ENCODE measurements around the gene SURF1.

DNA sequence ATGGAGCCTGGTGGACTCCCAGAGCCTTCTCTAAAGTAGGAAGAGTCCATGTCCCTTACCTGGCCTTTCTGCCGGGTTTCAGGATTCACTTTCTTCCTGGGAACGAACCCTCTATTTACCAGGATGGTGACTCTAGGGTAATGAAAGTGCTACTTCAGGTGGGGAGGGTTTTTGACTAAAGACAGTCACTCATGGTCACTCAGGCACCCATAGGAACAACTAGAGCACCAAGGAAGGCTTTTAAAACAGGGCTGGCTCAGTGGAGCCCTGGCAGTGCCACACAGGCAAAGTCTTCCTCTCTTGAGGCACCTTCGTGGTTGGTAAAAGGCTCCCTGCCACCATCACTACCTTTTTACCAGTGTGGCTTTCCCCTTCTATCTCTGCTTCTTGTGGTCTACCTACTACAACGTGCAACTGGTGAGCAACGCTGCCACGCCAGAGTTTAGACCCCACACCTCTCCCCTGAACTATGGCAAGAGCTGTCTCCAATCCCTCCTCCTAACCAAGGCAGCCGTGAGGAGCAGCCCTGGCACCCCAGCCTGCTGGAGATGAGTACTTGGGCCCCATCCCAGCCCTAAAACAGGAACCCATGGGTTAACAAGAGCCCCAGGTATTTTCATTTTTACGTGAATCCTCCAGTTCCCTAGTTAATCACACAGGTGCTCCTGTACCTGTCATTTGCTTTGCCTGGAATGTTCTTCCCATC lies 3.5 kb downstream of the SURF1 start:
- TF ChIP-seq, protein P1, sequence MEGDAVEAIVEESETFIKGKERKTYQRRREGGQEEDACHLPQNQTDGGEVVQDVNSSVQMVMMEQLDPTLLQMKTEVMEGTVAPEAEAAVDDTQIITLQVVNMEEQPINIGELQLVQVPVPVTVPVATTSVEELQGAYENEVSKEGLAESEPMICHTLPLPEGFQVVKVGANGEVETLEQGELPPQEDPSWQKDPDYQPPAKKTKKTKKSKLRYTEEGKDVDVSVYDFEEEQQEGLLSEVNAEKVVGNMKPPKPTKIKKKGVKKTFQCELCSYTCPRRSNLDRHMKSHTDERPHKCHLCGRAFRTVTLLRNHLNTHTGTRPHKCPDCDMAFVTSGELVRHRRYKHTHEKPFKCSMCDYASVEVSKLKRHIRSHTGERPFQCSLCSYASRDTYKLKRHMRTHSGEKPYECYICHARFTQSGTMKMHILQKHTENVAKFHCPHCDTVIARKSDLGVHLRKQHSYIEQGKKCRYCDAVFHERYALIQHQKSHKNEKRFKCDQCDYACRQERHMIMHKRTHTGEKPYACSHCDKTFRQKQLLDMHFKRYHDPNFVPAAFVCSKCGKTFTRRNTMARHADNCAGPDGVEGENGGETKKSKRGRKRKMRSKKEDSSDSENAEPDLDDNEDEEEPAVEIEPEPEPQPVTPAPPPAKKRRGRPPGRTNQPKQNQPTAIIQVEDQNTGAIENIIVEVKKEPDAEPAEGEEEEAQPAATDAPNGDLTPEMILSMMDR (IDR thresholded peaks at IDR 0.05): no peak
- TF ChIP-seq EP300 (IDR thresholded peaks at IDR 0.05) (no peak), POLR2A (IDR thresholded peaks at IDR 0.05; ENCODE audit: low read depth) (no peak)

Measured in esophagus muscularis mucosa (tissue), 4 donors.